Panc1 (cell line): Measurements from ENCODE around the gene CCL26. TPM values are rescaled to one million over a fixed set of nuclear protein-coding genes. Genes with fewer than 3 reads are reported as not detected.

Source experiments
- ATAC-seq: fragments of 200-7000 bp; cut with Tn5 transposase; 2 replicates; pipeline ENCODE4 v1.9.1; 2020; ENCODE audit warnings: mild to moderate bottlenecking, moderate library complexity
- Bru-seq: library from RNA; stranded (reverse); fragments of 400-500 nt; gene quantifications from one replicate; lab custom pipeline; 2021; lab: Mats Ljungman, UMichigan
- BruChase-seq, 2 experiments: library from RNA; stranded (reverse); fragments of 400-500 nt; gene quantifications; one replicate each; lab custom pipeline; 2021; lab: Mats Ljungman, UMichigan
- BruUV-seq: library from RNA; stranded (reverse); fragments of 400-500 nt; replicated peaks from 2 replicates; lab custom pipeline; 2021; lab: Mats Ljungman, UMichigan
- CTCF ChIA-PET: fragments of 300-600 bp; sonication (Branson Sonifier 250); formaldehyde crosslinking; loops from one replicate; lab custom pipeline; 2022; ENCODE audit warnings: antibody characterized with exemption; lab: Charles Lee
- POLR2A ChIA-PET: fragments of 300-600 bp; sonication (Branson Sonifier 250); formaldehyde crosslinking; loops from one replicate; lab custom pipeline; 2022; ENCODE audit warnings: antibody characterized with exemption; lab: Charles Lee
- DNase-seq: peaks from one replicate; pipeline ENCODE4 v3.0.0-alpha.2; 2010; ENCODE audit warnings: low read depth, low spot score
- H3K27ac ChIP-seq: 2 replicates; pipeline ENCODE4 v1.5.1; 2011; ENCODE audit warnings: mild to moderate bottlenecking, low read length, inconsistent platforms
- H3K27me3 ChIP-seq: fragments of 200-500 bp; sonication (Bioruptor generic); 2 replicates; pipeline ENCODE4 v1.6.0; 2014; ENCODE audit warnings: low read length, inconsistent platforms; ENCODE audit not compliant: control insufficient read depth, insufficient read depth
- H3K36me3 ChIP-seq: fragments of 200-500 bp; sonication (Bioruptor generic); 2 replicates; pipeline ENCODE4 v1.5.1; 2014; ENCODE audit warnings: inconsistent platforms, mild to moderate bottlenecking, low read length, moderate library complexity; ENCODE audit not compliant: control insufficient read depth, insufficient read depth
- H3K4me1 ChIP-seq: 2 replicates; pipeline ENCODE4 v1.5.1; 2011; ENCODE audit warnings: inconsistent platforms, mild to moderate bottlenecking, low read length, moderate library complexity; ENCODE audit not compliant: control insufficient read depth, insufficient read depth
- H3K4me3 ChIP-seq, 2 experiments: 2 replicates each; pipeline ENCODE4 v1.5.1; 2011 to 2012; ENCODE audit warnings: low read depth in 2 of 2, low read length in 2 of 2, mild to moderate bottlenecking in 2 of 2, inconsistent platforms in 1 of 2, moderate library complexity in 1 of 2
- H3K9me3 ChIP-seq: fragments of 200-500 bp; sonication (Bioruptor generic); 2 replicates; pipeline ENCODE4 v1.5.1; 2014; ENCODE audit warnings: low read depth, mild to moderate bottlenecking, inconsistent platforms, low read length, moderate library complexity; ENCODE audit not compliant: control insufficient read depth, insufficient read depth
- POLR2AphosphoS5 ChIP-seq: IDR thresholded peaks from 2 replicates; pipeline ENCODE4 v1.6.1; 2012; ENCODE audit warnings: mild to moderate bottlenecking, low read depth, low read length, moderate library complexity
- SIN3A ChIP-seq: IDR thresholded peaks from 2 replicates; pipeline ENCODE4 v1.6.1; 2012; ENCODE audit warnings: low read depth, mild to moderate bottlenecking, low read length, moderate library complexity, borderline replicate concordance; ENCODE audit not compliant: insufficient read depth
- TCF7L2 ChIP-seq: IDR thresholded peaks from 2 replicates; pipeline ENCODE4 v1.6.1; 2011; ENCODE audit warnings: mild to moderate bottlenecking, low read depth, low read length, inconsistent platforms
- in situ Hi-C: cut with HindIII; loops from 2 replicates; pipeline ENCODE4 v1.10.0; 2016; ENCODE audit warnings: low sequenced_read_pairs, low pct_unique_long_range_greater_than_20kb
- intact Hi-C: fragments of 100-400 bp; cut with micrococcal nuclease; formaldehyde crosslinking; loops from one replicate; pipeline ENCODE4 v1.10.0; 2022; ENCODE audit not compliant: unreplicated experiment
- long read RNA-seq: library from polyadenylated mRNA; unstranded; transcript quantifications from one replicate; pipeline ENCODE4 v2.0.0, GENCODE V29; 2021; ENCODE audit not compliant: unreplicated experiment
- polyA plus RNA-seq: library from polyadenylated mRNA; unstranded; fragments of >200 nt; gene quantifications from one replicate; pipeline ENCODE4 v1.2.1, GENCODE V29; 2012; ENCODE audit warnings: missing spikeins; ENCODE audit not compliant: insufficient read length
- total RNA-seq: library from RNA; stranded (reverse); gene quantifications from one replicate; pipeline ENCODE4 v1.2.1, GENCODE V29; 2021; ENCODE audit not compliant: unreplicated experiment
- TF ChIP-seq, protein P1 (sequence below): fragments of 450-650 bp; IDR thresholded peaks from 2 replicates; pipeline ENCODE4 v1.5.1; 2017; ENCODE audit warnings: mild to moderate bottlenecking
- TF ChIP-seq, protein P2 (sequence below), 2 experiments: IDR thresholded peaks; 2 replicates each; pipeline ENCODE4 v1.6.1; 2011 to 2012; ENCODE audit warnings: low read depth in 2 of 2, control low read depth in 1 of 2, low read length in 1 of 2, mild to moderate bottlenecking in 1 of 2, moderate library complexity in 1 of 2; ENCODE audit not compliant: insufficient read depth in 1 of 2

CCL26 gene
- total RNA-seq (not detected), Bru-seq, nascent RNA (percentile 8 among the genes with signal in this experiment), BruChase-seq, experiment 1, labeled RNA remaining after a 2-hour chase (percentile 5 among the genes with signal in this experiment), BruChase-seq, experiment 2, labeled RNA remaining after a 6-hour chase (percentile 5 among the genes with signal in this experiment)
- not detected for polyA plus RNA-seq
- long read RNA-seq: 0 reads

DNA sequence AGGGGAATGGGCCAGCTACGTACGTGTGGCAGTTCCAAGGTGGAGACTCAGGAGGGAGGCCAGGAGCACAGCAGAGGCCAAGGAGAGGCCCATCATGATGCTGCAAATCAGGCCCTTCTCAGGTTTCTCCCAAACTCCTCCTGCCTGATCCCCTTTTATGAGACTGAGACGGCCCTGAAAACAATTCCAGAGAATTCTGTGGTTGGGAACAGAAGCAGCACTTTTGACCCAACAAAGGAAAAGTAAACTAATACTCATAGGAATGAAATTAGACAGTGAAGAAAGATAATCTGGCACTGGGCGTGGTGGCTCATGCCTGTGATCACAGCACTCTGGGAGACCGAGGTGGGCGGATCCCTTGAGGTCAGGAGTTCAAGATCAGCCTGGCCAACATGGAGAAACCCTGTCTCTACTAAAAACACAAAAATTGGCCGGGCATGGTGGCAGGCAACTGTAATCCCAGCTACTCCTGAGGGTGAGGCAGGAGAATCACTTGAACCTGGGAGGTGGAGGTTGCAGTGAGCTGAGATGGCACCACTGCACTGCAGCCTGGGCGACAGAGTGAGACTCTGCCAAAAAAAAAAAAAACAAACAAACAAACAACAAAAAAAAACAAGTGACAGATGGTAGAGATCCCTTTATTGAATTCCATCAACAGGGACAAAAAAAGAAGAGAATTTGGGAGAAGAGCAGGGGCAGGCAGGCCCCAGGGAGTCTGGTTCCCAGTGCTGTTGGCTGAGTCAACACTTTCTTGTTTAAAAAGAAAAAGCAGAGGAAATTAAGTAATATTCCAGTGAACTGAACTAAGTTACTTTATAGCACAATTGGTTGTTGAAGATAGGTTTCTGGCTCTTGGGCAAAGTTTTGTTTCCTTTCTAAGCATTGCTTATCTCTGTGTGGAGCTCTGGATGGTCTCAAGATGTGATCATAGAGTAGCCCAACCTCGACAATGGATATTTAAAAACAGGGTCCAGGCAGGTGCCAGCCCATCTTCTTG is at the start of gene CCL26:
TSS of gene CCL26 (minus strand) at position 131 of the 997 bp plus-strand sequence. CDS start at position 96, 35 bp downstream.
- TF ChIP-seq, protein P1, sequence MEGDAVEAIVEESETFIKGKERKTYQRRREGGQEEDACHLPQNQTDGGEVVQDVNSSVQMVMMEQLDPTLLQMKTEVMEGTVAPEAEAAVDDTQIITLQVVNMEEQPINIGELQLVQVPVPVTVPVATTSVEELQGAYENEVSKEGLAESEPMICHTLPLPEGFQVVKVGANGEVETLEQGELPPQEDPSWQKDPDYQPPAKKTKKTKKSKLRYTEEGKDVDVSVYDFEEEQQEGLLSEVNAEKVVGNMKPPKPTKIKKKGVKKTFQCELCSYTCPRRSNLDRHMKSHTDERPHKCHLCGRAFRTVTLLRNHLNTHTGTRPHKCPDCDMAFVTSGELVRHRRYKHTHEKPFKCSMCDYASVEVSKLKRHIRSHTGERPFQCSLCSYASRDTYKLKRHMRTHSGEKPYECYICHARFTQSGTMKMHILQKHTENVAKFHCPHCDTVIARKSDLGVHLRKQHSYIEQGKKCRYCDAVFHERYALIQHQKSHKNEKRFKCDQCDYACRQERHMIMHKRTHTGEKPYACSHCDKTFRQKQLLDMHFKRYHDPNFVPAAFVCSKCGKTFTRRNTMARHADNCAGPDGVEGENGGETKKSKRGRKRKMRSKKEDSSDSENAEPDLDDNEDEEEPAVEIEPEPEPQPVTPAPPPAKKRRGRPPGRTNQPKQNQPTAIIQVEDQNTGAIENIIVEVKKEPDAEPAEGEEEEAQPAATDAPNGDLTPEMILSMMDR: no peak
- TF ChIP-seq SIN3A (no peak), POLR2AphosphoS5 (no peak), TCF7L2 (no peak)
- TF ChIP-seq, protein P2, sequence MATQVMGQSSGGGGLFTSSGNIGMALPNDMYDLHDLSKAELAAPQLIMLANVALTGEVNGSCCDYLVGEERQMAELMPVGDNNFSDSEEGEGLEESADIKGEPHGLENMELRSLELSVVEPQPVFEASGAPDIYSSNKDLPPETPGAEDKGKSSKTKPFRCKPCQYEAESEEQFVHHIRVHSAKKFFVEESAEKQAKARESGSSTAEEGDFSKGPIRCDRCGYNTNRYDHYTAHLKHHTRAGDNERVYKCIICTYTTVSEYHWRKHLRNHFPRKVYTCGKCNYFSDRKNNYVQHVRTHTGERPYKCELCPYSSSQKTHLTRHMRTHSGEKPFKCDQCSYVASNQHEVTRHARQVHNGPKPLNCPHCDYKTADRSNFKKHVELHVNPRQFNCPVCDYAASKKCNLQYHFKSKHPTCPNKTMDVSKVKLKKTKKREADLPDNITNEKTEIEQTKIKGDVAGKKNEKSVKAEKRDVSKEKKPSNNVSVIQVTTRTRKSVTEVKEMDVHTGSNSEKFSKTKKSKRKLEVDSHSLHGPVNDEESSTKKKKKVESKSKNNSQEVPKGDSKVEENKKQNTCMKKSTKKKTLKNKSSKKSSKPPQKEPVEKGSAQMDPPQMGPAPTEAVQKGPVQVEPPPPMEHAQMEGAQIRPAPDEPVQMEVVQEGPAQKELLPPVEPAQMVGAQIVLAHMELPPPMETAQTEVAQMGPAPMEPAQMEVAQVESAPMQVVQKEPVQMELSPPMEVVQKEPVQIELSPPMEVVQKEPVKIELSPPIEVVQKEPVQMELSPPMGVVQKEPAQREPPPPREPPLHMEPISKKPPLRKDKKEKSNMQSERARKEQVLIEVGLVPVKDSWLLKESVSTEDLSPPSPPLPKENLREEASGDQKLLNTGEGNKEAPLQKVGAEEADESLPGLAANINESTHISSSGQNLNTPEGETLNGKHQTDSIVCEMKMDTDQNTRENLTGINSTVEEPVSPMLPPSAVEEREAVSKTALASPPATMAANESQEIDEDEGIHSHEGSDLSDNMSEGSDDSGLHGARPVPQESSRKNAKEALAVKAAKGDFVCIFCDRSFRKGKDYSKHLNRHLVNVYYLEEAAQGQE (IDR thresholded peaks at IDR 0.05; ENCODE audit: insufficient read depth in 1 of 2, low read depth in 2 of 2, low read length in 1 of 2): no peak
- no peak within 1 kb of the TSS for H3K27ac ChIP-seq
- no peaks in the 10 kb centered on the region for H3K36me3 ChIP-seq
- no TSS peak for BruUV-seq
- intact Hi-C loops: no loop called here
- DNase-seq: peak; percentile 25
- H3K27me3 ChIP-seq: no peaks in the 10 kb centered on the region
- no peak within 1 kb of the TSS for H3K4me3 ChIP-seq
- no peak for ATAC-seq
- in situ Hi-C loops: no loop called here
- POLR2A ChIA-PET: no interaction called here
- H3K9me3 ChIP-seq: no peaks in the 10 kb centered on the region
- CTCF ChIA-PET: interaction anchor here (1.1 kb wide), 1 partner anchor 10 kb away, joined by 3 read pairs; no protein-coding TSS in a partner anchor
- H3K4me1 ChIP-seq: no peaks in the 10 kb centered on the region

GRCh38 chr7:75820688-75821087 is 48.7 kb upstream of the CCL26 start:
- no peaks in the 10 kb centered on the region for H3K27me3 ChIP-seq
- ATAC-seq: no peak
- no peaks in the 10 kb centered on the region for H3K36me3 ChIP-seq
- H3K4me3 ChIP-seq: no peak overlapping the region
- no peaks in the 10 kb centered on the region for H3K9me3 ChIP-seq
- TF ChIP-seq SIN3A (no peak), TCF7L2 (no peak), POLR2AphosphoS5 (no peak)
- TF ChIP-seq, protein P1: no peak
- TF ChIP-seq, protein P2 (IDR thresholded peaks at IDR 0.05; ENCODE audit: insufficient read depth in 1 of 2, low read depth in 2 of 2, low read length in 1 of 2): no peak
- no TSS peak for BruUV-seq
- intact Hi-C loops (no loop called here), in situ Hi-C loops (no loop called here)
- no peaks in the 10 kb centered on the region for H3K4me1 ChIP-seq
- ChIA-PET CTCF (no interaction called here), POLR2A (no interaction called here)
- no peak overlapping the region for H3K27ac ChIP-seq
- no peak for DNase-seq
